Mucosa of descending colon (tissue), 3 donors: ENCODE data around the gene LCN1. TPM values are rescaled to one million over a fixed set of nuclear protein-coding genes. Genes with fewer than 3 reads are reported as not detected.

Experiments
- ATAC-seq: fragments of 200-7000 bp; cut with Tn5 transposase; one replicate; pipeline ENCODE4 v1.9.1; 2020; ENCODE audit warnings: mild to moderate bottlenecking, moderate library complexity
- DNase-seq, 3 donors: peaks; one replicate each; pipeline ENCODE4 v3.0.0-alpha.2; 2020
- H3K36me3 ChIP-seq: fragments of 200-600 bp; one replicate; pipeline ENCODE4 v1.8.0; 2021; ENCODE audit warnings: low read depth, mild to moderate bottlenecking
- H3K4me1 ChIP-seq: fragments of 200-600 bp; one replicate; pipeline ENCODE4 v1.8.0; 2021; ENCODE audit warnings: low read depth, mild to moderate bottlenecking
- H3K4me3 ChIP-seq: fragments of 200-600 bp; one replicate; pipeline ENCODE4 v1.8.0; 2021; ENCODE audit warnings: mild to moderate bottlenecking
- H3K9me3 ChIP-seq: fragments of 200-600 bp; one replicate; pipeline ENCODE4 v1.8.0; 2021; ENCODE audit warnings: mild to moderate bottlenecking
- CTCF ChIP-seq: fragments of 200-600 bp; IDR thresholded peaks from one replicate; pipeline ENCODE4 v1.8.0; 2022; ENCODE audit warnings: antibody characterized with exemption, mild to moderate bottlenecking
- intact Hi-C, 2 donors: fragments of 100-400 bp; cut with DNase I in 1 of 2; cut with micrococcal nuclease in 1 of 2; formaldehyde crosslinking; loops; one replicate each; pipeline versions ENCODE4 v1.11.0 to v1.11.1; 2022; cut with DNase I, micrococcal nuclease
- total RNA-seq, 3 donors: library from RNA; stranded (reverse); fragmentation: NEBNext Ultra II Directional in 2 of 3; extraction: Animal tissue kit (Norgen Biotek cat#: 25700) in 2 of 3; gene quantifications; one replicate each; pipeline versions ENCODE4 v1.2.1 to v1.2.4, GENCODE V29; 2021 to 2023
- donor health status: DM: no; HTN: no; CAD: no; lungs with moderate emphysema.
- donor health status: DM: no; HTN: no; CAD: no.
- donor health status: DM: no; HTN: yes; CAD: no.

The LCN1 gene
- total RNA-seq, 3 donors from 2014 or later: not detected

DNA sequence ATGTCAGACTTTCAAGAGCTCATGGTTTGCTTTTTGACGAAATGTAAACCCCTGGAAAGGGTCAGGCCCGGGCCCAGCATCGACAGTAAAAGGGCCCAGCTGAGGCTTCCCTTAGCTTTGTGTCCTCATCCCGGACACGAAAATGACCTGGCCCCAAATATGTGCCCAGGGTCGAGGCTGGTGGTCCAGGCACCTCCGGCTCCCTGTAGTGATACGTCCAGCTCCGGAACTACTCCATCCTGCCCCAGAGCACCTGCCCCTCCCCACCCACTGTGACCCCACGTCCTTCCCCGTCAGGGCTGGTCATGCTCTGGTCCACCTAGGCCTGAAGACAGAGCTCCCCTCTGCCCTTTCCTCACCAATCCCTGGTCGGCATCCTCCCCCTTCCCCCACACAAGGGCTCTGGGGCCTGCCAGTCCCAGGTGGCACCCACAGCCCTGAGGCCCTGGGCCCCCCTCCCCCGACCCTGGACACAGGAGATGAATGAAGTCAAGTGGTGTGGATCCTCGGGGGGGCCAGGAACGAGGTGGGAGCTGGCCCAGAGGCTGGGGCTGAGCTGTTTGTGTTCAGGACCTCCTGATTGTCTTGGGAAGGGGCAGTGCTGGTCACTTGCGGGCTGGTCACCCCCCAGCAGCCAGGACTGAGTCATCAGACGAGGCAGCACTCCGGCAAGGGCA is 30.9 kb downstream of the LCN1 start:
- Histone ChIP-seq H3K36me3 (no peaks in the 10 kb centered on the region), H3K4me3 (no peak overlapping the region), H3K4me1 (no peaks in the 10 kb centered on the region), H3K9me3 (no peaks in the 10 kb centered on the region)
- TF ChIP-seq CTCF: no peak
- intact Hi-C loops: no loop called here
- ATAC-seq (no peak), DNase-seq (no peak)

- ATAC-seq: no peak
- intact Hi-C loops: no loop called here
- no peaks in the 10 kb centered on the region for H3K9me3 ChIP-seq
- no peak for DNase-seq
- H3K4me1 ChIP-seq: no peaks in the 10 kb centered on the region
- TF ChIP-seq CTCF: no peak
- H3K36me3 ChIP-seq: no peaks in the 10 kb centered on the region
- no peak overlapping the region for H3K4me3 ChIP-seq
Measured at GRCh38 chr9:135552698-135553171, 31.5 kb downstream of the LCN1 start.

DNA sequence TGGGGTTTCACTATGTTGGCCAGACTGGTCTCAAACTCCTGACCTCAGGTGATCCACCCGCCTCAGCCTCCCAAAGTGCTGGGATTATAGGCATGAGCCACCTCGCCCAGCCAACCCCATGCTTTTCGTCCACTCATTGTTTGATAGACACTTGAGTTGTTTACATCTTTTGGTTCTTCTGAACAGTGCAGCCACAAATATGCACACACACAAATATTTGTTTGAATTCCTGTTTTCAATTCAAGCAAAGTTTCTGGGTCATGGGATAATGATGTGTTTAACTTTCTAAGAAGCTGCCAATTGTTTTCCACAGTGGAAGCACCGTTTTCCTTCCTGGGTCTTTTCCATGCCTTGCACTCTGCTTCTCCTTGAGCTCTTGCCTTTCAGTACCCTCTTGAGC is 33.5 kb downstream of the LCN1 start:
- Histone ChIP-seq H3K4me1 (no peaks in the 10 kb centered on the region), H3K4me3 (no peak overlapping the region), H3K9me3 (no peaks in the 10 kb centered on the region), H3K36me3 (no peaks in the 10 kb centered on the region)
- TF ChIP-seq CTCF: no peak
- intact Hi-C loops: no loop called here
- ATAC-seq (no peak), DNase-seq (no peak)

GRCh38 chr9:135555203-135555602 is 34.0 kb downstream of the LCN1 start:
- Histone ChIP-seq H3K9me3 (no peaks in the 10 kb centered on the region), H3K4me3 (no peak overlapping the region), H3K36me3 (no peaks in the 10 kb centered on the region), H3K4me1 (no peaks in the 10 kb centered on the region)
- TF ChIP-seq CTCF: no peak
- ATAC-seq (no peak), DNase-seq (no peak)
- intact Hi-C loops: no loop called here

DNA sequence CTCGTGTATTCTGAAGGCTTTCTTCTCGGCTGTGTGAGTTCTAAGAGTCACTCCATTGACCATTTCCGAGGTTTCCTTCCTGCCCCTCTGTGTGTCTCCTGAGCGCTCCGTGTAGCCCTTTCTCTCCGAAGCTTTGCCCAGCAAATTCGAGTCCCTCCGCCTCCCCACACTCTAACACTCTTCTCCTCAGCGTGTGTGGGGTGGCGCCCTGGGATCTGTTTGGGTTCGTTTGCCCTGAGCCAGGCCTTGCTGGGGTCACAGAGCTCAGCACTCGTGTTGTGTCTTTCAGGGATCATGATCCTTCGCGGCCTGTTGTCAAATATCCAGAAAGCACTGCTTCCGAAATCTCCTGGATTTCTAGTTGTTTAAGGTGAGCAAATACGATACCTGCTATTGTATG is 34.7 kb downstream of the LCN1 start:
- ATAC-seq (no peak), DNase-seq (no peak)
- intact Hi-C loops: no loop called here
- no peaks in the 10 kb centered on the region for H3K36me3 ChIP-seq
- TF ChIP-seq CTCF: no peak
- H3K9me3 ChIP-seq: no peaks in the 10 kb centered on the region
- H3K4me3 ChIP-seq: no peak overlapping the region
- H3K4me1 ChIP-seq: no peaks in the 10 kb centered on the region

GRCh38 chr9:135559606-135560005 is 38.4 kb downstream of the LCN1 start:
- intact Hi-C loops: no loop called here
- ATAC-seq: no peak
- TF ChIP-seq CTCF: no peak
- Histone ChIP-seq H3K4me3 (no peak overlapping the region), H3K36me3 (no peaks in the 10 kb centered on the region), H3K4me1 (no peaks in the 10 kb centered on the region), H3K9me3 (no peaks in the 10 kb centered on the region)
- DNase-seq: no peak
